ENCODE data around the gene LAMTOR3. TPM values are rescaled to one million over a fixed set of nuclear protein-coding genes. Genes with fewer than 3 reads are reported as not detected.
A peak's percentile ranks its signal among the peaks of the same experiment; 100 is the strongest.

The LAMTOR3 gene
- total RNA-seq, 1 experiment from 2014 or later, result 30.6 TPM

- H3K23me2 ChIP-seq (ENCODE audit: insufficient read length, low read depth, low read length, poor library complexity, severe bottlenecking), result no peaks in the 10 kb centered on the region
- H3K4me1 Mint-ChIP-seq, result no peaks in the 10 kb centered on the region
Observed at GRCh38 chr4:99844048-99844447, 50.2 kb downstream of the LAMTOR3 start.

More at GRCh38 chr4:99844048-99844447, 50.2 kb downstream of the LAMTOR3 start:
- no peaks in the 10 kb centered on the region for H3K27me3 ChIP-seq (ENCODE audit: insufficient read depth, low read length)
- H3K4me3 Mint-ChIP-seq, result no peak overlapping the region
- no peak overlapping the region for H3K27ac Mint-ChIP-seq
- WGBS (ENCODE audit: extremely low coverage, insufficient read length, low lambda C conversion rate), result no CpG with 5 or more reads among the region's 7 CpGs
- no peaks in the 10 kb centered on the region for H3K9me3 Mint-ChIP-seq
- no peaks in the 10 kb centered on the region for H3K79me1 ChIP-seq (ENCODE audit: insufficient read depth, low read depth, low read length, poor library complexity, severe bottlenecking)
- H4K5ac ChIP-seq (ENCODE audit: insufficient read length, low read depth, low read length), result no peak overlapping the region
- H3K79me2 ChIP-seq (ENCODE audit: insufficient read depth, low read length), result no peaks in the 10 kb centered on the region
- H3K4me2 ChIP-seq (ENCODE audit: insufficient read depth, insufficient read length, low read length), result no peak overlapping the region
- no peak overlapping the region for H3K14ac ChIP-seq (ENCODE audit: insufficient read depth, low read length)
- no peak overlapping the region for H3K9ac ChIP-seq (ENCODE audit: extremely low read depth, insufficient read length, low read length)
- H2AK5ac ChIP-seq (ENCODE audit: insufficient read length, low read length), result no peak overlapping the region
- no peaks in the 10 kb centered on the region for H3K9me3 ChIP-seq (ENCODE audit: control insufficient read depth, low read depth, low read length)
- no peak for DNase-seq
- H3K36me3 Mint-ChIP-seq (ENCODE audit: insufficient read depth in 1 of 3, low read depth in 3 of 3), result no peaks in the 10 kb centered on the region
- no peak overlapping the region for H2BK12ac ChIP-seq (ENCODE audit: insufficient read length, low read depth, low read length)
- H2BK20ac ChIP-seq (ENCODE audit: low read depth, low read length, poor library complexity, severe bottlenecking), result no peak overlapping the region
- H3K4me1 ChIP-seq (ENCODE audit: insufficient read depth, low read length), result no peaks in the 10 kb centered on the region
- H3K18ac ChIP-seq (ENCODE audit: insufficient read length, low read depth, low read length), result no peak overlapping the region
- no peak overlapping the region for H3K4ac ChIP-seq (ENCODE audit: low read depth, low read length)
- H3K23ac ChIP-seq (ENCODE audit: insufficient read length, low read depth, low read length), result no peak overlapping the region
- H3T11ph ChIP-seq (ENCODE audit: low read length), result no peak overlapping the region
- no peaks in the 10 kb centered on the region for H4K20me1 ChIP-seq (ENCODE audit: control insufficient read depth, insufficient read depth, insufficient read length)
- H2AFZ ChIP-seq (ENCODE audit: low read length), result peak overlapping the region; percentile 36
- H3K27me3 Mint-ChIP-seq (ENCODE audit: low read depth), result no peaks in the 10 kb centered on the region
- no peak overlapping the region for H3K56ac ChIP-seq (ENCODE audit: insufficient read length, low read depth, low read length)
- no peak overlapping the region for H3K27ac ChIP-seq (ENCODE audit: insufficient read length, low read depth, low read length)
- no peak overlapping the region for H4K91ac ChIP-seq (ENCODE audit: insufficient read length, low read depth, low read length)
- no peak overlapping the region for H2BK120ac ChIP-seq (ENCODE audit: low read depth, low read length, poor library complexity, severe bottlenecking)
- H2BK5ac ChIP-seq (ENCODE audit: insufficient read length, low read length), result no peak overlapping the region
- no peak for TF ChIP-seq CTCF (conservative IDR thresholded peaks at IDR 0.05)
- no peak overlapping the region for H4K8ac ChIP-seq (replicated peaks; ENCODE audit: insufficient read length, low read depth, low read length)
- no peak overlapping the region for H2BK15ac ChIP-seq (ENCODE audit: low read depth, low read length)

Measured in H9 (cell line).